H1 (cell line): ENCODE measurements around the gene CCT5. TPM values are rescaled to one million over a fixed set of nuclear protein-coding genes. Genes with fewer than 3 reads are reported as not detected.
A peak's percentile ranks its signal among the peaks of the same experiment; 100 is the strongest.

Source experiments
- CTCF ChIA-PET: fragments of 300-600 bp; sonication (Branson Sonifier 250); formaldehyde crosslinking; loops from one replicate; lab custom pipeline; 2021; ENCODE audit not compliant: partially characterized antibody; lab: Charles Lee
- POLR2A ChIA-PET: fragments of 300-600 bp; sonication (Branson Sonifier 250); formaldehyde crosslinking; loops from one replicate; lab custom pipeline; 2021; ENCODE audit warnings: inconsistent platforms; ENCODE audit not compliant: partially characterized antibody; lab: Charles Lee
- DNase-seq, 2 experiments: peaks; one replicate each; pipeline versions ENCODE4 v3.0.0 to v3.0.0-alpha.2; 2010 to 2022; ENCODE audit warnings: low spot score in 2 of 2, low read depth in 1 of 2, mixed read lengths in 1 of 2
- FAIRE-seq: peaks from 2 replicates; lab custom pipeline; 2011; peaks lifted over from hg19 to GRCh38; lab: Jason Lieb, UNC
- H2AFZ ChIP-seq: 2 replicates; pipeline ENCODE4 v1.8.1; 2012; ENCODE audit warnings: low read length, inconsistent platforms
- H2AK5ac ChIP-seq: 2 replicates; pipeline ENCODE4 v1.6.1; 2013; ENCODE audit warnings: low read depth, low read length
- H2BK120ac ChIP-seq: replicated peaks from 2 replicates; pipeline ENCODE3; 2013; ENCODE audit warnings: low read depth, low read length, inconsistent platforms
- H2BK12ac ChIP-seq: 2 replicates; pipeline ENCODE4 v1.6.1; 2013; ENCODE audit warnings: low read depth, low read length
- H2BK15ac ChIP-seq: 2 replicates; pipeline ENCODE4 v1.6.1; 2013; ENCODE audit warnings: low read length
- H2BK20ac ChIP-seq: 2 replicates; pipeline ENCODE4 v1.6.1; 2013; ENCODE audit warnings: low read length
- H2BK5ac ChIP-seq: 2 replicates; pipeline ENCODE4 v1.6.1; 2013; ENCODE audit warnings: low read depth, low read length
- H3K14ac ChIP-seq: 2 replicates; pipeline ENCODE4 v1.6.1; 2013; ENCODE audit warnings: inconsistent platforms; ENCODE audit not compliant: insufficient read length
- H3K18ac ChIP-seq: 2 replicates; pipeline ENCODE4 v1.6.1; 2013; ENCODE audit warnings: low read length; ENCODE audit errors: extremely low read depth
- H3K23ac ChIP-seq: 2 replicates; pipeline ENCODE4 v1.6.1; 2013; ENCODE audit warnings: inconsistent platforms; ENCODE audit not compliant: insufficient read length
- H3K23me2 ChIP-seq: 2 replicates; pipeline ENCODE4 v1.6.1; 2013; ENCODE audit warnings: low read depth, low read length
- H3K27ac ChIP-seq: 2 replicates; pipeline ENCODE4 v1.6.1; 2011; ENCODE audit warnings: low read depth, low read length, inconsistent platforms
- H3K27me3 ChIP-seq, 4 experiments: replicated peaks in 1 of 4; 1 replicate in 1 of 4; 2 replicates in 3 of 4; pipeline versions ENCODE4 v1.6.1 to v1.8.1; 2011 to 2013; ENCODE audit warnings: low read length in 3 of 4, mild to moderate bottlenecking in 3 of 4, inconsistent platforms in 2 of 4, mixed read lengths in 2 of 4, moderate library complexity in 1 of 4; ENCODE audit not compliant: control insufficient read depth in 3 of 4, insufficient read depth in 3 of 4; ENCODE audit errors: extremely low read depth in 1 of 4
- H3K36me3 ChIP-seq, 4 experiments: 2 replicates each; pipeline versions ENCODE4 v1.6.1 to v1.8.1; 2011 to 2013; ENCODE audit warnings: mild to moderate bottlenecking in 4 of 4, low read length in 3 of 4, moderate library complexity in 2 of 4, control low read depth in 1 of 4, inconsistent platforms in 1 of 4; ENCODE audit not compliant: insufficient read depth in 4 of 4, control insufficient read depth in 2 of 4
- H3K4ac ChIP-seq: replicated peaks from 2 replicates; pipeline ENCODE3; 2013; ENCODE audit warnings: low read length, low read depth, mixed read lengths, inconsistent platforms; ENCODE audit not compliant: insufficient read length
- H3K4me1 ChIP-seq, 4 experiments: replicated peaks in 1 of 4; 1 replicate in 1 of 4; 2 replicates in 3 of 4; pipeline versions ENCODE4 v1.6.1 to v1.8.1; 2011 to 2013; ENCODE audit warnings: low read length in 3 of 4, inconsistent platforms in 2 of 4, mixed read lengths in 1 of 4; ENCODE audit not compliant: insufficient read depth in 4 of 4, control insufficient read depth in 3 of 4
- H3K4me2 ChIP-seq, 2 experiments: 2 replicates each; pipeline versions ENCODE4 v1.6.1 to v1.8.1; 2011 to 2013; ENCODE audit warnings: low read depth in 2 of 2, low read length in 2 of 2, control low read depth in 1 of 2, inconsistent platforms in 1 of 2, mild to moderate bottlenecking in 1 of 2; ENCODE audit not compliant: insufficient read depth in 1 of 2
- H3K4me3 ChIP-seq, 4 experiments: fragments of 200-600, 300-600 bp in 1 of 4; sonication (generic), shearing (Covaris generic), sonication (Bioruptor Twin) in 1 of 4; 2 replicates each; pipeline versions ENCODE4 v1.5.1 to v1.8.1; 2011 to 2016; ENCODE audit warnings: low read length in 4 of 4, low read depth in 3 of 4, control low read depth in 2 of 4, inconsistent platforms in 2 of 4, mild to moderate bottlenecking in 2 of 4, mixed read lengths in 1 of 4, moderate library complexity in 1 of 4; ENCODE audit not compliant: insufficient read depth in 2 of 4; ENCODE audit errors: extremely low read depth in 1 of 4
- H3K56ac ChIP-seq: replicated peaks from 2 replicates; pipeline ENCODE3; 2013; ENCODE audit warnings: low read depth, mild to moderate bottlenecking, mixed read lengths, low read length, inconsistent platforms; ENCODE audit not compliant: insufficient read length
- H3K79me1 ChIP-seq: 2 replicates; pipeline ENCODE4 v1.6.1; 2013; ENCODE audit warnings: low read depth, low read length, control low read depth
- H3K79me2 ChIP-seq, 2 experiments: 2 replicates each; pipeline versions ENCODE4 v1.6.1 to v1.8.1; 2012 to 2013; ENCODE audit warnings: low read length in 2 of 2, mild to moderate bottlenecking in 2 of 2, inconsistent platforms in 1 of 2; ENCODE audit not compliant: insufficient read depth in 2 of 2, control insufficient read depth in 1 of 2
- H3K9ac ChIP-seq, 4 experiments: replicated peaks in 1 of 4; 1 replicate in 1 of 4; 2 replicates in 3 of 4; pipeline versions ENCODE4 v1.6.1 to v1.8.1; 2011 to 2013; ENCODE audit warnings: low read depth in 3 of 4, low read length in 3 of 4, control low read depth in 2 of 4, mild to moderate bottlenecking in 2 of 4, moderate library complexity in 2 of 4, inconsistent platforms in 1 of 4; ENCODE audit errors: extremely low read depth in 1 of 4
- H3K9me3 ChIP-seq, 2 experiments: 2 replicates each; pipeline versions ENCODE4 v1.6.1 to v1.8.1; 2012 to 2013; ENCODE audit warnings: mild to moderate bottlenecking in 2 of 2, moderate library complexity in 2 of 2, control low read depth in 1 of 2, inconsistent platforms in 1 of 2, low read depth in 1 of 2, low read length in 1 of 2, mixed read lengths in 1 of 2; ENCODE audit not compliant: insufficient read depth in 2 of 2
- H4K20me1 ChIP-seq, 2 experiments: replicated peaks in 1 of 2; 2 replicates each; pipeline versions ENCODE3 to v1.8.1; 2011 to 2013; ENCODE audit warnings: inconsistent platforms in 2 of 2, low read length in 2 of 2, mild to moderate bottlenecking in 1 of 2; ENCODE audit not compliant: insufficient read depth in 2 of 2, control insufficient read depth in 1 of 2
- H4K5ac ChIP-seq: 2 replicates; pipeline ENCODE4 v1.6.1; 2013; ENCODE audit warnings: low read length, low read depth, mixed read lengths, inconsistent platforms; ENCODE audit not compliant: insufficient read length
- H4K8ac ChIP-seq: 2 replicates; pipeline ENCODE4 v1.8.0; 2013; ENCODE audit warnings: mild to moderate bottlenecking, moderate library complexity, low read length, inconsistent platforms; ENCODE audit not compliant: insufficient read depth; ENCODE audit errors: extremely low read depth
- H4K91ac ChIP-seq: replicated peaks from 2 replicates; pipeline ENCODE3; 2013; ENCODE audit warnings: low read length, mixed read lengths, inconsistent platforms; ENCODE audit not compliant: insufficient read length
- CHD2 ChIP-seq: IDR thresholded peaks from 2 replicates; pipeline ENCODE4 v1.6.1; 2012; ENCODE audit warnings: low read length, improper control_type of control experiment
- CTBP2 ChIP-seq: IDR thresholded peaks from 2 replicates; pipeline ENCODE4 v1.7.0; 2011; ENCODE audit warnings: borderline replicate concordance, mild to moderate bottlenecking, moderate library complexity, mixed read lengths, low read length; ENCODE audit not compliant: insufficient read depth, insufficient read length
- GTF2F1 ChIP-seq: IDR thresholded peaks from 2 replicates; pipeline ENCODE4 v1.6.1; 2012; ENCODE audit warnings: low read depth, low read length, improper control_type of control experiment, borderline replicate concordance
- KDM1A ChIP-seq: fragments of 200-600, 300-600 bp; sonication (generic); IDR thresholded peaks from 2 replicates; pipeline ENCODE4 v1.7.1; 2016; ENCODE audit warnings: mild to moderate bottlenecking, low read length, borderline replicate concordance
- KDM4A ChIP-seq: IDR thresholded peaks from one replicate; pipeline ENCODE4 v1.7.1; 2012; ENCODE audit warnings: low read depth, mild to moderate bottlenecking, moderate library complexity, low read length, inconsistent platforms; ENCODE audit not compliant: severe bottlenecking
- KDM5A ChIP-seq: fragments of 200-600 bp; IDR thresholded peaks from 2 replicates; pipeline ENCODE4 v1.7.1; 2012; ENCODE audit warnings: mild to moderate bottlenecking, low read length, inconsistent platforms, mixed read lengths
- PHF8 ChIP-seq: fragments of 200-600 bp; sonication (generic); conservative IDR thresholded peaks from 2 replicates; pipeline ENCODE4 v1.7.1; 2012; ENCODE audit warnings: low read depth, mild to moderate bottlenecking, inconsistent platforms, low read length, moderate library complexity
- POLR2A ChIP-seq, 2 experiments: IDR thresholded peaks; 1 replicate in 1 of 2; 2 replicates in 1 of 2; pipeline ENCODE4 v1.6.1; 2011; ENCODE audit warnings: low read depth in 2 of 2, low read length in 2 of 2, mild to moderate bottlenecking in 2 of 2; ENCODE audit errors: control extremely low read depth in 1 of 2
- POLR2AphosphoS5 ChIP-seq: IDR thresholded peaks from 2 replicates; pipeline ENCODE4 v1.6.1; 2011; ENCODE audit warnings: low read depth, low read length
- POU5F1 ChIP-seq: IDR thresholded peaks from 2 replicates; pipeline ENCODE4 v1.6.1; 2011; ENCODE audit warnings: low read depth, mild to moderate bottlenecking, low read length, moderate library complexity
- SP2 ChIP-seq: IDR thresholded peaks from 2 replicates; pipeline ENCODE4 v1.6.1; 2012; ENCODE audit warnings: mild to moderate bottlenecking, low read length, inconsistent platforms
- TAF1 ChIP-seq: IDR thresholded peaks from 2 replicates; pipeline ENCODE4 v1.6.1; 2011; ENCODE audit warnings: mild to moderate bottlenecking, low read depth, low read length
- TCF12 ChIP-seq: IDR thresholded peaks from 2 replicates; pipeline ENCODE4 v1.6.1; 2011; ENCODE audit warnings: low read depth, mild to moderate bottlenecking, low read length
- WGBS, 2 experiments: shearing (Covaris generic) in 1 of 2; methylation state at CpG; one replicate each; pipeline versions ENCODE4 v1.1.6 to v1.1.7; 2013 to 2015; ENCODE audit warnings: low lambda C conversion rate in 2 of 2, mixed read lengths in 2 of 2, inconsistent platforms in 1 of 2, low coverage in 1 of 2, missing lambda C conversion rate in 1 of 2; ENCODE audit not compliant: insufficient replicate concordance in 2 of 2, insufficient coverage in 1 of 2, insufficient read length in 1 of 2; ENCODE audit errors: extremely low coverage in 1 of 2, missing lambda C conversion rate in 1 of 2; 5-methylcytosine and 5-hydroxymethylcytosine counted together
- polyA plus RNA-seq, 7 experiments: library from polyadenylated mRNA; depleted of rRNA in 3 of 7; stranded (reverse) in 5 of 7; unstranded in 2 of 7; fragments of >200 nt in 5 of 7; fragments of 200-250 nt in 2 of 7; gene quantifications; 1 replicate in 5 of 7; 2 replicates in 1 of 7; 4 replicates in 1 of 7; pipeline versions ENCODE4 v1.2.1 to v1.2.3, GENCODE V29; 2011 to 2013; ENCODE audit warnings: missing spikeins in 2 of 7, mixed read lengths in 2 of 7
- total RNA-seq: library from RNA; stranded (reverse); fragmentation: NEBNext Ultra II Directional; extraction: Animal tissue kit (Norgen Biotek cat#: 25700); gene quantifications from 2 replicates; pipeline ENCODE4 v1.2.1, GENCODE V29; 2021

CCT5 gene
- total and polyA plus RNA-seq, 2 of the 8 experiments (the other 6 are each of a cell fraction or from before 2014, with no cell fraction given) = 425 to 549 TPM

DNA sequence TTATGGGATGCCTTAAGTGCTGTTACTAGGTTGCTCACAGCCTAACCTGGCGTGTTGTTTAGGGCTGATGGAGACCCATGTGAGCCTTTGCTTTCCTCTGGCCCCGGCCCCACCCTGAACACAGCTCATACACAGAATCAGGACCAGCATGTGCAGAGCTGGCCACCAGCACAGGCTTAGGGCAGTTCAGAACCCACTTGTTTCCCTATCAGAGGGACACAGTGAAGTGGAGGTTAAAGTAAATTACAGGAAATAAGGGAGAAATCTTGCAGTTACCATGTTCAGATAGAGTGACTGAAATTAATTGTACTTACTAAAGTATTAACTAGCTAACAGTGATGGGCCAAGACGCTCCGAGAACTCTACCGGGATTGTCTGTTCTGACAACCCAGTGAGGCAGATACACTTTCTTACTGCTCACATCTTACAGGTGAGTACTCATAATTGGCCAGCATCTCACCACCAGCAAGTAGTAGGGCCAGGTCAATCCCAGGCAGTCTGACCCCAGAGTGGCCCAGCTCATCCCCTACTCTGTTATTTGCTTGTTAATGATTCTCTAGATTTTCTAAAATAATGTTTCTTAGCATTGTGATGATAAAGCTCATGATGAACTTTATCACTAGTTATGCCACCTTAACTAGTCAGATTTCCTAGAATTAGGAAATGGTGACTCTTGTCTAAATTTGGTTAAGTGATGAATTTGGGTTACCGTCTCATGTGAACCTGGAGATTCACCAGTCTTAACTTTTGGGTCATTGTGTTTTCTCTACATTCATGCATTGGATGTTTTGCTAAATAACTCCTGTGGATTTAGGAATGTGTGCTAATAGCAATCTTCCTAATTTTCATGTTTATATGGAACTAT, 15.4 kb downstream of the CCT5 start:
- POLR2A ChIA-PET = interaction anchor here (0.8 to 9.4 kb wide), 16 partner anchors 9 to 361 kb away, joined by 3 to 128 read pairs (median 3); partner anchors contain the start of genes ATPSCKMT, CCT5 and MARCHF6
- H4K20me1 ChIP-seq = peaks cover 3 to 14% of the 10 kb centered on the region in 2 experiments
- 66% methylated on average over 6 of the region's 6 CpGs; no CpG with 5 or more reads in 1 of the 2 experiments for WGBS, 2 experiments
- H3K4me1 ChIP-seq = peaks cover 0 to 4% (median under 1%) of the 10 kb centered on the region in 4 experiments; a peak in 3 of 7 replicates
- H2BK5ac ChIP-seq = no peak overlapping the region
- no peaks in the 10 kb centered on the region for H3K9me3 ChIP-seq
- no peak overlapping the region for H3K14ac ChIP-seq
- H2BK12ac ChIP-seq = no peak overlapping the region
- H3K27ac ChIP-seq = no peak overlapping the region
- H3K79me2 ChIP-seq = no peaks in the 10 kb centered on the region
- H2BK15ac ChIP-seq = no peak overlapping the region
- no peak overlapping the region for H3K4ac ChIP-seq
- H2AK5ac ChIP-seq = no peak overlapping the region
- H2BK20ac ChIP-seq = no peak overlapping the region
- H3K4me2 ChIP-seq = no peak overlapping the region
- CTCF ChIA-PET = interaction anchor here (1.1 to 1.7 kb wide), 4 partner anchors 11 to 130 kb away, joined by 3 to 7 read pairs (median 4); no protein-coding TSS in a partner anchor
- H3K79me1 ChIP-seq = 0 out of 2 replicates have a peak, but pooled peaks cover 2% of the 10 kb centered on the region
- no peak overlapping the region for H3K56ac ChIP-seq
- TF ChIP-seq CHD2 (no peak), GTF2F1 (no peak), TCF12 (no peak), KDM1A (no peak), TAF1 (no peak), POLR2AphosphoS5 (peak; percentile 71), SP2 (no peak), CTBP2 (no peak), POLR2A (IDR thresholded peaks at IDR 0.05; ENCODE audit: control extremely low read depth in 1 of 2, low read depth in 2 of 2, low read length in 2 of 2) (peak in 1 of 2 experiments; percentile 58; a peak in 2 of 3 replicates), POU5F1 (no peak), KDM4A (no peak), KDM5A (no peak), PHF8 (no peak)
- no peak overlapping the region for H3K18ac ChIP-seq
- peaks cover 26 to 54% (median 48%) of the 10 kb centered on the region in 4 experiments for H3K36me3 ChIP-seq
- no peak overlapping the region for H2AFZ ChIP-seq
- no peak overlapping the region for H4K5ac ChIP-seq
- no peak overlapping the region for H3K23ac ChIP-seq
- no peak overlapping the region for H3K4me3 ChIP-seq
- DNase-seq (no peak), FAIRE-seq (no peak)
- no peak overlapping the region for H3K9ac ChIP-seq
- H4K91ac ChIP-seq = no peak overlapping the region
- no peak overlapping the region for H2BK120ac ChIP-seq
- H3K23me2 ChIP-seq = no peaks in the 10 kb centered on the region
- H3K27me3 ChIP-seq = no peaks in the 10 kb centered on the region
- H4K8ac ChIP-seq = no peak overlapping the region
